ENCODE data around the gene FAM47E.

Gene FAM47E

GRCh38 chr4:76305971-76306881 is 54.7 kb downstream of the FAM47E start, which contains the start of gene STBD1:
Gene STBD1, plus strand, starts transcription at chr4:76306733. Its CDS starts 37 bp downstream, at chr4:76306770.
- TF ChIP-seq SIN3A (IDR thresholded peaks at IDR 0.05; ENCODE audit: borderline replicate concordance, insufficient read depth, low read length) (no peak), POLR2AphosphoS5 (IDR thresholded peaks at IDR 0.05; ENCODE audit: low read depth, low read length) (no peak), REST (IDR thresholded peaks at IDR 0.05; ENCODE audit: insufficient read depth in 1 of 2, low read depth in 2 of 2, low read length in 2 of 2) (no peak), TAF1 (IDR thresholded peaks at IDR 0.05; ENCODE audit: borderline replicate concordance, insufficient read depth, low read length) (no peak), FOXP2 (optimal IDR thresholded peaks at IDR 0.05; ENCODE audit: borderline replicate concordance, extremely low read depth, extremely low read length, insufficient read depth) (no peak)

GRCh38 chr4:76306882-76307659 is 55.5 kb downstream of the FAM47E start:
- TF ChIP-seq REST (IDR thresholded peaks at IDR 0.05; ENCODE audit: insufficient read depth in 1 of 2, low read depth in 2 of 2, low read length in 2 of 2) = no peak
- TF ChIP-seq FOXP2 (optimal IDR thresholded peaks at IDR 0.05; ENCODE audit: borderline replicate concordance, extremely low read depth, extremely low read length, insufficient read depth) = no peak
- TF ChIP-seq SIN3A (IDR thresholded peaks at IDR 0.05; ENCODE audit: borderline replicate concordance, insufficient read depth, low read length) = no peak
- TF ChIP-seq TAF1 (IDR thresholded peaks at IDR 0.05; ENCODE audit: borderline replicate concordance, insufficient read depth, low read length) = no peak
- no peak for TF ChIP-seq POLR2AphosphoS5 (IDR thresholded peaks at IDR 0.05; ENCODE audit: low read depth, low read length)

- TF ChIP-seq REST (IDR thresholded peaks at IDR 0.05; ENCODE audit: insufficient read depth in 1 of 2, low read depth in 2 of 2, low read length in 2 of 2) = no peak
- TF ChIP-seq SIN3A (IDR thresholded peaks at IDR 0.05; ENCODE audit: borderline replicate concordance, insufficient read depth, low read length) = no peak
- no peak for TF ChIP-seq FOXP2 (optimal IDR thresholded peaks at IDR 0.05; ENCODE audit: borderline replicate concordance, extremely low read depth, extremely low read length, insufficient read depth)
- no peak for TF ChIP-seq POLR2AphosphoS5 (IDR thresholded peaks at IDR 0.05; ENCODE audit: low read depth, low read length)
- TF ChIP-seq TAF1 (IDR thresholded peaks at IDR 0.05; ENCODE audit: borderline replicate concordance, insufficient read depth, low read length) = no peak
These were observed 56.1 kb downstream of the FAM47E start for GRCh38 chr4:76307660-76308014.

- TF ChIP-seq POLR2AphosphoS5 (IDR thresholded peaks at IDR 0.05; ENCODE audit: low read depth, low read length) = no peak
- TF ChIP-seq TAF1 (IDR thresholded peaks at IDR 0.05; ENCODE audit: borderline replicate concordance, insufficient read depth, low read length) = no peak
- no peak for TF ChIP-seq SIN3A (IDR thresholded peaks at IDR 0.05; ENCODE audit: borderline replicate concordance, insufficient read depth, low read length)
- no peak for TF ChIP-seq REST (IDR thresholded peaks at IDR 0.05; ENCODE audit: insufficient read depth in 1 of 2, low read depth in 2 of 2, low read length in 2 of 2)
- TF ChIP-seq FOXP2 (optimal IDR thresholded peaks at IDR 0.05; ENCODE audit: borderline replicate concordance, extremely low read depth, extremely low read length, insufficient read depth) = no peak
These were observed 57.0 kb downstream of the FAM47E start for GRCh38 chr4:76308548-76308947.
